Gastrocnemius medialis (tissue), 4 donors: ENCODE data around the gene MSANTD3.

Experiments
- POLR2A ChIP-seq, 2 donors: fragments of 450-650 bp; IDR thresholded peaks; one replicate each; pipeline ENCODE4 v1.6.1; 2017; ENCODE audit warnings: antibody characterized with exemption in 2 of 2, mild to moderate bottlenecking in 2 of 2, moderate library complexity in 2 of 2
- TF ChIP-seq, protein P1 (sequence below), 5 experiments: fragments of 450-650 bp in 3 of 5; fragments of 200-600 bp in 2 of 5; sonication (generic) in 2 of 5; IDR thresholded peaks in 4 of 5; conservative IDR thresholded peaks in 1 of 5; 1 replicate in 4 of 5; 2 replicates in 1 of 5; pipeline ENCODE4 v1.5.1; 2016 to 2019; ENCODE audit warnings: antibody characterized with exemption in 5 of 5, mild to moderate bottlenecking in 3 of 5, moderate library complexity in 3 of 5

DNA sequence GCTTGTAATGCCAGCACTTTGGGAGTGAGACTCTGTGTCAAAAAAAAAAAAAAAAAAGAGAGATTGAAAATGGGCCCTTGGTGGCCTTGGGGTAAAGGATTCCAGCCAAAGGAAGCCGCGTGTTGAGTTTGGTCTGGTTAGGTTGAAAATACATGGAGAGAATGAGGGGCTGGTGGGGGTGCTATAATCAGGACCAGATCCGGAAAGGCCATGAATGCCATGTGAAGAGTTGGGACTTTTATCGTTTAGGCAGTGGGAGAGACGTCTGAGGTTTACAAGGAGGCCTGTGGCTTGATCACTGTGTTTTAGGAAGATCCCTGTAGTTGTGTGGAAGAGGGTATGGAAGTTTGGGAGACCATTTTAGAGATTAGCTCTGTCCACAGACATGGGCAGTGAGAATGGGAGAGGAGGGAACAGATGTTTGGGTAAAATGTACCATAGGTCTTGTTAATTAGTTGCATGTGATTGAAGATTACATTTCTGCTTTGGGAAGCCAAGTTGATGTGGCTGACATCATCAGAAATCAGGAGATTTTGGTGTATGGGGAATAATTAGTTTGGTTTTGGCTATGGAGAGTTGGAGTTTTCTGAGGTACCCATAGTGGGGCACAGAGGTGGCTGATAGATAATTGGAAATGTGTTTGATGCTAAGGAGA, 3.5 kb downstream of the MSANTD3 start:
- TF ChIP-seq, protein P1, sequence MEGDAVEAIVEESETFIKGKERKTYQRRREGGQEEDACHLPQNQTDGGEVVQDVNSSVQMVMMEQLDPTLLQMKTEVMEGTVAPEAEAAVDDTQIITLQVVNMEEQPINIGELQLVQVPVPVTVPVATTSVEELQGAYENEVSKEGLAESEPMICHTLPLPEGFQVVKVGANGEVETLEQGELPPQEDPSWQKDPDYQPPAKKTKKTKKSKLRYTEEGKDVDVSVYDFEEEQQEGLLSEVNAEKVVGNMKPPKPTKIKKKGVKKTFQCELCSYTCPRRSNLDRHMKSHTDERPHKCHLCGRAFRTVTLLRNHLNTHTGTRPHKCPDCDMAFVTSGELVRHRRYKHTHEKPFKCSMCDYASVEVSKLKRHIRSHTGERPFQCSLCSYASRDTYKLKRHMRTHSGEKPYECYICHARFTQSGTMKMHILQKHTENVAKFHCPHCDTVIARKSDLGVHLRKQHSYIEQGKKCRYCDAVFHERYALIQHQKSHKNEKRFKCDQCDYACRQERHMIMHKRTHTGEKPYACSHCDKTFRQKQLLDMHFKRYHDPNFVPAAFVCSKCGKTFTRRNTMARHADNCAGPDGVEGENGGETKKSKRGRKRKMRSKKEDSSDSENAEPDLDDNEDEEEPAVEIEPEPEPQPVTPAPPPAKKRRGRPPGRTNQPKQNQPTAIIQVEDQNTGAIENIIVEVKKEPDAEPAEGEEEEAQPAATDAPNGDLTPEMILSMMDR (IDR thresholded peaks at IDR 0.05 in 4 of 5, conservative IDR thresholded peaks at IDR 0.05 in 1 of 5) = no peak
- TF ChIP-seq POLR2A (IDR thresholded peaks at IDR 0.05) = no peak
